Glutamatergic neuron (in vitro differentiated cells): Measurements from ENCODE around the gene UPB1. TPM values are rescaled to one million over a fixed set of nuclear protein-coding genes. Genes with fewer than 3 reads are reported as not detected.

Experiments
- DNase-seq: peaks from one replicate; pipeline ENCODE4 v3.0.0; 2022
- H3K27ac Mint-ChIP-seq: one replicate; pipeline ENCODE4 v1.8.0; 2020; ENCODE audit warnings: mild to moderate bottlenecking, mixed read lengths, inconsistent platforms; ENCODE audit not compliant: unreplicated experiment
- H3K27me3 Mint-ChIP-seq: one replicate; pipeline ENCODE4 v1.8.0; 2020; ENCODE audit warnings: mild to moderate bottlenecking, moderate library complexity, mixed read lengths, inconsistent platforms; ENCODE audit not compliant: unreplicated experiment
- H3K36me3 Mint-ChIP-seq: one replicate; pipeline ENCODE4 v1.8.0; 2020; ENCODE audit warnings: mild to moderate bottlenecking, mixed read lengths, inconsistent platforms; ENCODE audit not compliant: unreplicated experiment
- H3K4me1 Mint-ChIP-seq: one replicate; pipeline ENCODE4 v1.8.0; 2020; ENCODE audit warnings: mild to moderate bottlenecking, low read depth, mixed read lengths, inconsistent platforms; ENCODE audit not compliant: unreplicated experiment
- H3K4me3 Mint-ChIP-seq: one replicate; pipeline ENCODE4 v1.8.0; 2020; ENCODE audit warnings: mild to moderate bottlenecking, mixed read lengths, inconsistent platforms; ENCODE audit not compliant: unreplicated experiment
- H3K9me3 Mint-ChIP-seq: one replicate; pipeline ENCODE4 v1.8.0; 2020; ENCODE audit warnings: mild to moderate bottlenecking, moderate library complexity, mixed read lengths, inconsistent platforms; ENCODE audit not compliant: unreplicated experiment
- total RNA-seq: library from RNA; stranded (reverse); fragmentation: NEBNext Ultra II Directional; extraction: Animal tissue kit (Norgen Biotek cat#: 25700); gene quantifications from one replicate; pipeline ENCODE4 v1.2.1, GENCODE V29; 2021; ENCODE audit not compliant: unreplicated experiment
- TF ChIP-seq, protein P1 (sequence below): fragments of 200-600 bp; sonication (generic); IDR thresholded peaks from one replicate; pipeline ENCODE4 v1.5.0; 2021; ENCODE audit not compliant: partially characterized antibody, unreplicated experiment

The UPB1 gene
- total RNA-seq, 1 donor from 2014 or later: 0.37 TPM

DNA sequence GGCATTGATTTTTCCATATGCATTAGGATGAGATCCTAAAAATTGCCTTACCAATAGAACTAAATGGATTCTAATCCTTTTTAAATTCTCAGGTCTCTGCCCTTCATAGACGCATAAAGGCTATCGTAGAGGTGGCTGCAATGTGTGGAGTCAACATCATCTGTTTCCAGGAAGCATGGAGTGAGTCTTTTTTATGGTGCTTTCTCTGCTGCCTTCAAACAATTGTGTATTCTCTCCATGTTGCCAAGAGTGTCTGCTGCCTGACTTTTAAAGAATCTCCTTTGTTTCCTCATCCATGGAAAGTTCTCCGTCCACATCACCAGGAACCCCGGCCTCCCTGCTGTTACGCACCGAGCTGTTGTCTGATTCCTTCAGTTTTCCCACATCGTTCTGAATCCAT lies 6.9 kb downstream of the UPB1 start:
- no peaks in the 10 kb centered on the region for H3K36me3 Mint-ChIP-seq
- H3K27me3 Mint-ChIP-seq: peaks cover 9% of the 10 kb centered on the region
- no peak overlapping the region for H3K4me3 Mint-ChIP-seq
- H3K9me3 Mint-ChIP-seq: no peaks in the 10 kb centered on the region
- TF ChIP-seq, protein P1, sequence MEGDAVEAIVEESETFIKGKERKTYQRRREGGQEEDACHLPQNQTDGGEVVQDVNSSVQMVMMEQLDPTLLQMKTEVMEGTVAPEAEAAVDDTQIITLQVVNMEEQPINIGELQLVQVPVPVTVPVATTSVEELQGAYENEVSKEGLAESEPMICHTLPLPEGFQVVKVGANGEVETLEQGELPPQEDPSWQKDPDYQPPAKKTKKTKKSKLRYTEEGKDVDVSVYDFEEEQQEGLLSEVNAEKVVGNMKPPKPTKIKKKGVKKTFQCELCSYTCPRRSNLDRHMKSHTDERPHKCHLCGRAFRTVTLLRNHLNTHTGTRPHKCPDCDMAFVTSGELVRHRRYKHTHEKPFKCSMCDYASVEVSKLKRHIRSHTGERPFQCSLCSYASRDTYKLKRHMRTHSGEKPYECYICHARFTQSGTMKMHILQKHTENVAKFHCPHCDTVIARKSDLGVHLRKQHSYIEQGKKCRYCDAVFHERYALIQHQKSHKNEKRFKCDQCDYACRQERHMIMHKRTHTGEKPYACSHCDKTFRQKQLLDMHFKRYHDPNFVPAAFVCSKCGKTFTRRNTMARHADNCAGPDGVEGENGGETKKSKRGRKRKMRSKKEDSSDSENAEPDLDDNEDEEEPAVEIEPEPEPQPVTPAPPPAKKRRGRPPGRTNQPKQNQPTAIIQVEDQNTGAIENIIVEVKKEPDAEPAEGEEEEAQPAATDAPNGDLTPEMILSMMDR: no peak
- peaks cover 33% of the 10 kb centered on the region for H3K4me1 Mint-ChIP-seq
- H3K27ac Mint-ChIP-seq: no peak overlapping the region
- no peak for DNase-seq

GRCh38 chr22:24502541-24502940 lies 7.4 kb downstream of the UPB1 start:
- no peak overlapping the region for H3K4me3 Mint-ChIP-seq
- H3K27me3 Mint-ChIP-seq: peaks cover 9% of the 10 kb centered on the region
- no peak overlapping the region for H3K27ac Mint-ChIP-seq
- DNase-seq: no peak
- peaks cover 38% of the 10 kb centered on the region for H3K4me1 Mint-ChIP-seq
- H3K9me3 Mint-ChIP-seq: no peaks in the 10 kb centered on the region
- TF ChIP-seq, protein P1: no peak
- no peaks in the 10 kb centered on the region for H3K36me3 Mint-ChIP-seq

GRCh38 chr22:24503137-24503842 lies 8.2 kb downstream of the UPB1 start:
- H3K4me3 Mint-ChIP-seq: no peak overlapping the region
- H3K27me3 Mint-ChIP-seq: peaks cover 9% of the 10 kb centered on the region
- peaks cover 39% of the 10 kb centered on the region for H3K4me1 Mint-ChIP-seq
- DNase-seq: peak; percentile 67
- TF ChIP-seq, protein P1: peak; percentile 43
- no peaks in the 10 kb centered on the region for H3K36me3 Mint-ChIP-seq
- H3K27ac Mint-ChIP-seq: no peak overlapping the region
- no peaks in the 10 kb centered on the region for H3K9me3 Mint-ChIP-seq

DNA sequence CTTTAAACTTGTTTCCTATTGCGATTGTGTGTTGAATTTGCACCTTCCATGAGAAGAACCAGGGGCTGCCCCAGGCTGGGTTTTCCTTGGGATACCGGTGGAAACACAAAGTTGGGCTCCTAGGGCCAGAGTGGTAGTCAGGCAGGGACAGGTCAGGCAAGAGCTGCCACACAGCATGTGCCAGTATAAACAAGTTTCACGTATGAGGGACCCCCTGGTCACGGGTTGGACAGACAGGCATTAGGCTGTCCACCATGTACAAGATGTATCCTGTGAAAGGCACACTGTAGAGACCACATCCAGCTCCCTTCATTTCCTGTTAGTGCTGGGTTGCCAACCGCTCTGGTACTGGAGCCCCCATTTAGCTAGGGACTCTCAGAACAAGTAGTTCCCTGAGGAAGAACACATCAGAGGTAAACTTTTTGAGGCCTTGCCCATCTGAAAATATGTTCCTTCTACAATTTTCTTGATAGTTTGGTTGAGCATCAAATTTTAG lies 8.8 kb downstream of the UPB1 start:
- TF ChIP-seq, protein P1: no peak
- H3K27ac Mint-ChIP-seq: no peak overlapping the region
- H3K4me3 Mint-ChIP-seq: no peak overlapping the region
- peaks cover 8% of the 10 kb centered on the region for H3K27me3 Mint-ChIP-seq
- H3K36me3 Mint-ChIP-seq: no peaks in the 10 kb centered on the region
- no peak for DNase-seq
- H3K9me3 Mint-ChIP-seq: no peaks in the 10 kb centered on the region
- peaks cover 39% of the 10 kb centered on the region for H3K4me1 Mint-ChIP-seq

DNA sequence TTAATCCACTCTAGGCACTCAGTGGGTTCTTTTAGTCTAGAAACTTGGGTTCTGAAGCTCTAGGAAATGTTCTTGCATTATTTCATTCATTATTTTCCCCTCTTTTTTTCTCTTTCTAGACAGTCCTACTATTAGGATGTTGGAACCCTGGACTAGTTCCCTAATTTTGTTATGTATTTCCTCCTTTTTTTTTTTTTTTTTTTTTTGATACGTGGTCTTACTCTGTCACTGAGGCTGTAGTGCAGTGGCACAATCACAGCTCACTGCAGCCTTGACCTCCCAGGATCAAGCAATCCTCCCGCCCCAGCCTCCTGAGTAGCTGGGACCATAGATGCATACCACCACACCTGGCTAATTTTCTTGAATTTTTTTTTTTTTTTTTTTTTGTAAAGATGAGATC lies 9.4 kb downstream of the UPB1 start:
- Mint-ChIP-seq H3K27ac (no peak overlapping the region), H3K9me3 (no peaks in the 10 kb centered on the region), H3K36me3 (no peaks in the 10 kb centered on the region), H3K4me1 (peaks cover 36% of the 10 kb centered on the region), H3K27me3 (peaks cover 7% of the 10 kb centered on the region), H3K4me3 (no peak overlapping the region)
- TF ChIP-seq, protein P1: no peak
- no peak for DNase-seq
